HuH-7 (cell line): ENCODE results near the gene MYLK.

Source experiments
- DNase-seq: peaks from one replicate; pipeline ENCODE4 v3.0.0; 2011; ENCODE audit warnings: low spot score

Gene MYLK

DNA sequence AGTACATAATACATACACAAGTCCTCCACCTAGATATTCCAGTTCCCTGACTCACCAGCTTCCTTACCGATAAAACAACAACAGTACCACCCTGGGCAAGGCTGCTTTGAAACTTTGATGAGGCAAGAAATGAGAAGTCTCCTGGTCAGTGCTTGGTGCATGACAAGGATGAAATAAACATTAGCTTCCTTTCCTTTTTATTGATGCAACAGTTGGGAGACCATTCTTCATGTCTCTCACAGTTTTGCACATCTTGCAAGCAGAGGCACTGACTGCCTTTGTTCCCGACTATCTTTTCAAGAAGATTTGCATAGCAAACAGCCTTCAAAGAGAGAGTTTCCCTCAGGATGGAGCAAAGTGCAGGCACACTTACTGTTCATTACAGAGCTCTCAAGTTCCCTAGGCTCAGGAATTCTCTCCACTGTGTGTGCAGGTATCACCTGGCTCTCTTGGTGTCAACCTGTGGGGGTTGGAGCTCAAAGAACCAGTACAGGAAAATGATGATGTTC lies 65.2 kb downstream of the MYLK start:
- DNase-seq, result no peak

DNA sequence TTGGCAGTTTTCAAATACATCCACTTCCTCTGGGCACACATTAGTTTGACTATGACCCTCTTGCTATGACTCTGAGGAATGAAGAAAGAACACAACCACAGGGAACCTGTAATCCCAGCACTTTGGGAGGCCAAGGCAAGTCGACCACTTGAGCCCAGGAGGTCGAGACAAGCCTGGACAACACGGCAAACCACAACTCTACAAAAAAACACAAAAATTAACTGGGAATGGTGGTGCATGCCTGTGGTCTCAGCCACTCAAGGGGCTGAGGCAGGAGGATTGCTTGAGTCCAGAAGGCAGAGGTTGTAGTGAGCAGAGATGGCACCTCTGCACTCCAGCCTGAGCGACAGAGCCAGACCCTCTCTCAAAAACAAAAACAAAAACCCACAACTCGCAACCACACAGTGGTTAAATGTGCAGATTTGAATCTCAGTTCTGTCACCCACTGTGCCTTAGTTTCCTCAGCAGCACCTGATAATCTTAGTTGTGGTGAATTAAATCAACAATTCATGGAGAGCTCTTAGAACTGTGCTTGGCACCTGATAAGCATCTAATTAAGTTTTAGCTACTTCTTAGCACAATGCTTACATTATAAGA lies 65.7 kb downstream of the MYLK start:
- DNase-seq, result no peak

DNA sequence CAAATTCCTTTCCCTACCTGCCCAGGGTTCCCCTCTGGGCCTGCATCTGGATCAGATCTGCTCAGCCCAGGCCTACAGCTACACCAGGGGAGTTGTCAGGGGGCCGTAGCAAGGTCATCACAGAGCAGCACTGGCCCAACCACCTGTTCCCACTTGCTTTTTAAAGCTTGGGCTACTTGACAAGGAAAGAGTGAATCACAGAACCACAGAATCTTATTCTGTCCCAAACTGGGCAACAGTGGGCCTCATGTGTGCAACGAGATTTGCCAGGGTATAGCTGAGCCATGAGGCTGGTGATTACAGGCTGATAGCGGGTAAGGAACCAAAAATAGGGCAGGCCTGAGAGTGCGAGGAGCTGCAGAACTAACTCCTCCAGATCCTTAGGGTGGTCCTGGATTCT lies 66.7 kb downstream of the MYLK start:
- no peak for DNase-seq

DNA sequence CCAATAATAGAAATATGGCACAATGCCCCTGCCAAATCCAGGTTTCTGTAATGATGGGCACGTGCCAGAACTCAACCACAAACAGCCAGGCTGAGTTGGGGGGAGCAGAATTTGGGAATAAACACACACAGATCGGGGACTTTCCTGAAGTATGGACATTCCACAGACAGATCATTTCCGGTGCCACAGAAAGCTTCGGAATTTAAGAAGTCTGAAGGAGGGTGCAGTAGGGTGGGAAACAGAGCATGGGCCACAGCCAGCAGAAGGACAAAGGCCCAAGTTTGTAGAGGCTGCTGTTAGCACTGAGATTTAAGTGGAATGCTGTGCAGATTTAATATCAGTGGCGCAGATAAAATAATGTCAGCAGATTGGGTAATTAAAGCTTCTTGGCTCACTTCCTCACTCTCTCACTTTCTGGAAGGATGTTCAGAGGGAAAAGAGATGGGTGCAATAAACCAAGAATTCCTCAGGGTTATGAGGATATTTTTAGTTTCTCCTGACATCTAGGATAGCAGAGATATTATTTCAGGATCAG lies 67.4 kb downstream of the MYLK start:
- DNase-seq, result no peak

DNA sequence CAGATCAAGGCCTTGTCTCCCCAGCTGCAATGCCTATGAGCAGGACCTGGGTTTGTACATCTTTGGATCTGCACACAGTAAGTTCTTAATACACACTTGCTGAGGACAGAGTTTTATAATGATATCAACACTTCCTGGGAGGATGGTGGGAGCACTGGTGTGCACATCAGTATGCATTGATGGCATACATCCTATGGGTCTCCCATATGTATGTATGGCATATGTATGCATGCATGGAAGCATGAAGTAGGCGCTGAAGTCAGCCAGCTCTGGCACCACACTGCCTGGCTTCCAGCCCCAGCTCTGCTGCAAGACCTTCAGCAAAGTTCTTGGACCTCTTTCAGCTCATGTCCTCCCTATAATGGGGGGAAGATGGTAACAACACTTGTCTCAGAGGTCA lies 68.2 kb downstream of the MYLK start:
- no peak for DNase-seq

DNA sequence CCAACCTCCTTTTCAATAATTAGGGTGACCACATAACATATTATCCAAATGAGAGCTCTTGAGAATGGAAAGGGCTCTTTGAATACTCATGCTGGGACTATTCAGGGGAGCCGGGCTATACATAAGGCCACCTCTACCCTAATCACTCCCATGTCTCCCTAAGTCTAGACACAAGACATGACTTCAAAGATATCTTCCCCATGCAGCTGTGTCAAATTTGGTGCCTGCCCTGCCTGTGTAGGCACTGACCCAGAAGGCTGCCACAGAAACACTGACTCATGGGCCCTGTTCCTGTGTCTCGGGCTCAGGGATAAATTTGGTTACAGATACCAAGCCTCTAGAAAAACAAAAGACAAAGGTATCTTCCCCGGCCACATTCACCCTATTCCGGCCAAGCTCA lies 70.3 kb downstream of the MYLK start:
- no peak for DNase-seq

DNA sequence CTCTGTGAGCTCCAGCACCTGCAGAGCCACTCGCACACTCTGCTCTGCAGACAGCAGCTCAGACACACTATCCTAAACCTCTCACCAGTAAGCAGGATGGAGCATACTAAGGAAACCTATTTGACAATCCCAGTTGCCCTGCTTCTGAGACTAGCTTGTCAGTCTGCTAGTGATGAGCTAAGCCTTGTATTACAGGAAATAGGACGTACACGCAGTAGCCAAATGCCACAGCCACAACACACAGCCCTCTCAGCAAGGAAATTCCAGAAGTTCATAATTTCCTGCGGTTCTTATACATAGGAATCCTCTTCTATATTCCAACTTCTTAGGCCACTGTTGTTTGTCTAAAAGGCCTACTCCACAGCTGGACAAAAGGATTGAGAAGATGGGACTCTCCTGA lies 74.5 kb downstream of the MYLK start:
- no peak for DNase-seq

DNA sequence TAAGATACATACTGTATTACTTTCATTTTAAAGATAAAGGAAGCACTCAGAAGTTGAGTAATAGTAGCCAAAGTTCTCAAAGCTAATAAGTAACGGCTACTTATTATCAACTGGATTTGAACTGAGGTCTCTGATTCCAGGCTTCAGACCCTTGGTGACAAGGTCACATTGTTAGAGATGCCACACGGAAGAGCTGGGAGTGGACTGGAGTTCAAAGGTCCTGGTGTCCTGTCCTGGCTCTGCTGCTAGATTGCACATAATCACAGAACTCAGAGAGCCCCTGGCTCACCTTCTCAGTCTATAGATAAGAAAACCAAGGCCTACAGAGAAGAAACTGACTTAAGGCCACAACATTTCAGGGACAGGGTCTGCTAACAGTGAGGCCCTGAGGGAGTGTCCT lies 75.3 kb downstream of the MYLK start:
- peak; percentile 26 for DNase-seq

DNA sequence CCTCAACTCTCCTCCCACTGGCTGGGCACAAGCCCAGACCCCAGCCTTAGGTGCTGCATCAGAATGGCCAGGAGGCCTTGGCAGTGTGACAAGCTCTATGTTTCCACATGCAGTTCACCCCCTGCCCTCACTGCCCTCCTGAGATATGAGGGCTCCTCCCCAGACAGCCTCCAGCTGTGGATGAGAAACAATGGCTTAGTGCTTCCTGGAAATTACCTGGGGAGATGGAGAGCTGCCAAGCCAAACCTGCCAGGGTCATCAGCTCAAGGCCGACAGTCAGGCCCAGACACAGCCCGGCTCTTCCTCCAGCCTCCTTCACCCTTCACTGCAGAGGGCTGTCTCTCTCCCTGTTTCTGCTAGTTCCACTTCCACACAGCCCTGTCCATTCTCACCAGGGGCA lies 76.3 kb downstream of the MYLK start:
- no peak for DNase-seq

DNA sequence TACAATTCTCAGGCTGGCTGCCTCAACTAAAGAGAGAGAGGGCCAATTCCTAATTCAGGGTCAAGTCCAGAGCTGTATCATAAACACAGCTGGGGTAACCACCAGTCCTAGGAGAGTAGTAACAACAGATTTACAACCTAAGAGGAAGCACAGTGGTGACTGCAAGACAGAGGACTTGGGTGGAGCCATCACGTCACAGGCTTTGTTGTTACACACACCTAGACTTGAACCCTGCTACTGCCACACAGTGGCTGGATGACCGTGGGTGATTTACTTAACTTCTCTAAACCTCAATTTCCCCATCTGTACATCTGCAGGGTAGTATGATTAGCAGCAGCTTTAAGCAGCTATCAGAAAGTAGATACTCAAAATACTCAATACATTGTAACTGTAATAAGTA lies 78.6 kb downstream of the MYLK start:
- no peak for DNase-seq

DNA sequence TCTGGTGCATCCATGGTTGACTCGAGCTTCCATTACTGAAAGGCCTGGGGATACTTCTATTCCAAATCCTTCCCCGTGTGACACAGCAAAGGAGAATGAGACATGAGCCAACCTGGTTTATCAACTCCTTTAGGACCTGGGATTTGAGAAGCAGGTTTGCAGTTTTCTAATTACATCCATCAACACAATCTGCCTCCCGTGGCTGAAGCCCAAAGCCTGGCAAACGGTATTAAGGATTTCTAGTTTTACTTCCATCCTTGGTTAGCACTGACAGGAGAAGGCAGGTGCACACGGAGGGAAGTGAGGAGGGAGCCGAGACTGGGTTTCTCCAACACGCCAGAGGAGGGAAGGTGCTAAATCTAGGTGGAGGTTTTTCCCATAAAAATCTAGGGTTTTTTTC lies 79.0 kb downstream of the MYLK start:
- DNase-seq, result no peak

DNA sequence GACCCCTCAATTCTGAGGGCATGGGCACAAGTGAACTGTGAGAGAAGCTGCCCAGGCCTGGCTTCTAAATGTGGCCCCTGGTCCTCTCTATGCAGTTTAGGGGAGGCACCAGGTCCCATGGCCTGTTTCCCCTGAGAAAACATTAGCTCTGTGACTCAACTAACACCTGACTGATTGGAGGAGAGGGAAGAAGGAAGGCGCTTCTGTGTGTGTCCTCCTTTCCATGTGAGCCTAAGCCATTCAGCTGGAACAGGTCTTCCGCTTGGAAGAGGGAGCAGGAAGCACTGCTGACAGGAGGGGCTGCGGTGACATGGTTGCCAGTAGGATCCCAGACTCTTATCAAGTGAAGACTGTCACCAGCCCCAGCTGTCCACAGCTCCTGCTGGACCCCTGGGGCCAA lies 79.5 kb downstream of the MYLK start:
- DNase-seq, result no peak

DNA sequence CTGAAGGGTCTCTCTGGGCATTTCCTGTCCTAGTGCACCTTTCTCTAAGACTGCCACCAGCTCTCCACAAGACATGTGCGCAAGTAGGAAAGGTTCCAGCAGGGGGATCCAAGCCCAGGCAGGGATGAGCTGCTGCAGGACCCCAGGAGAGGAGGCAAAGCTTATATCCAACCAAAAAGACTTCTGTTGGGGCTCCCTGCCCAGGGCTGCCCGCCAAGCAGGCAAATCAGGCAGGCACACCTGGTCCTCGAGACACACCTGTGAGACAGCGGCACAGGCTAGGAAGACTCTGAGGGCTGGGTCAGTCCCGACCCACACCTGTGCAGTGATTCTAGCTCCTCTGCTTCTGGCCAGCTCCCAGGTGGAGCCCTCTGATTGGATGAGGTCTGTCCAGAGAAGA lies 80.6 kb downstream of the MYLK start:
- DNase-seq, result no peak

DNA sequence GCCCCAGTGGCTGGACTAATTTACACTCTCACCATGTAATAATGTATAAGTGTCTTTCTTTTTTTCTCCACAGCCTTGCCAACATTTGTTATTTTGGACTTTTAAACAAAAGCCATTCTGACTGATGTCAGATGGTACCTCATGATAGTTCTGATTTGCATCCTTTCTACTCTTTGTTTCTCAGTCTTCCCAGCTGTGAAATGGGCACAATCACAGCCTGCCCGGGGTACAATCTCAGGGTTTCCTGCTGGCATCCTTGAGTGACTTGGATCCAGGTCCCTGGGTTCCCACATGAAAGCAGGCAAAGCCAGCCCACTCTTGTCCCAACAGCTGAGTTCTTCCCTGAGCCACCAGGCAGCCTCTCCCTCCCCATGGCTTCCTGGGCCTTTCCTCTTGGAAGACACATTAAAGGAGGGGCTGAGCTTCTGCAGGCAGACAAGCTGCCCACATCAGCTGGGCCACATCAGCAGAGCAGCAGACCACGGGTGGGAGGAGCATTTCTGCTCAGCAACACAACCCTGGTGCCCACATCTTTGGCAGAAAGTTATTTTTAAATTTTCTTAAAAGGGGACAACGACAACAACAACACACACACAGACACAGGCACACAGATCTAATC lies 82.0 kb downstream of the MYLK start:
- no peak for DNase-seq

DNA sequence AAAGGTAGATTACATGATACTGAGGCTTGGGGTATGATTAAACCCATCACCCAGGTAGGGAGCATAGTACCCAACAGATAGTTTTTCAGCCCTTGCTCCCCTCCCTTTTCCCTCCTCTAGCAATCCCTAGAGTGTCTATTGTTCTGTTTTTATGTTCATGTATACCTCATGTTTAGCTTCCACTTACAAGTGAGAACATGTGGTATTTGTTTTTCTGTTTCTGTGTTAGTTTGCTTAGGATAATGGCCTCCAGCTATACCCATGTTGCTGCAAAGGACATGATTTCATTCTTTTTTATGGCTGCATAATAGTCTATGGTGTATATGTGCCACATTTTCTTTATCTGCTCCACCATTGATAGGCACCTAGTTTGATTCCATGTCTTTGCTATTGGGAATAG lies 82.7 kb downstream of the MYLK start:
- no peak for DNase-seq

DNA sequence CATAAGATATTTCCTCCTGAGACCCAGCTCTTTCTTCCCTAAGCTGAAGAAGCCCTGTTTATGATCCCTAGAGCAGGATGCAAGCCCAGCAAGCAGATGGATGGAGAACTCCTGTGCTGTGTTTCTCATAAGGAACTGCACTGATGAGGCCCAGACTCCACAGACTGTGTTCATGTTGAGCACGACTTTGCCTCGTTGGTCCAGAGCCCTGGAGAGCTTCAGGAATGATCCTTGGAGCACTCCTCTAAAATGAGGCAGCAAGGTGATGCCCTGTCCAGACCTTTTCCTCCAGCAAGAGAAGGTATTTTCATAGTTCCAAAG lies 83.8 kb downstream of the MYLK start:
- no peak for DNase-seq

DNA sequence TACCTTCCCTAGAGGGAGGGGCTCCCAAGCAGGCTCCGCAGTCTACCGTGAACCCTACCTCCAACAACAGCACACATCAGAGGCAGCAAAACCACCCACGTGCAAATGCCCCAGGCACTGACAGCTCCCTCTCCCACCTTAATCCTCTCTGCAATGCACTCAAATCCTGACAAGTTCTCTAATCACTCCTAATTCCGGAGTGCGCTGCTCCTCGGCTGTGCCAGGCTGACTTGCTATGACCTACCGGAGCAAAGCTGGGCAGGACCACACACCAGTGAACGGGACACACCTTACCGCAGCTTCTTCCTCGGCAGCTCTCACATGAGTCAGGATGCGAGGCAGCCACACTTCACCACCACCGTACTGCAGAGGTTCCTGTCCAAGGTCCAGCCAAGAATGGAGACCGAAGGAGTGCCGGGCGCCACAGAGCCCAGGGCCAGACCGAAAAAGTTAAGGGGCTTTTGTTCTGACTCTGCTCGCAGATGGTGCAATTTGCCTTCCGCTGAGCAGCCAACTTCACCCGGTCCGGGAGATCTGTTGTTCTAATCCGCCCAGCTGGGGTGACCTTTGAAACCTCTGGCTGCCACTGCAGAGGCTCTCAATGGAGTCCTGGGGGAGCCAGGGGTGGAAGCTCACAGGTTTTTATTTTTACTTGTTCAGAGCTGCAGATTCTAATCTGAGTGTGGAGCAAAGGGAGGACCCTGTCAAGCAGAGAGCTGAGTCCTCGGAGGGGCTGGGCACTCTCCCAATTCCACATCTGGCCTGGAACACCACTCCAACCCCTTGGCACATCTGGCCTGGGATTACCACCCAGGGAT lies 84.4 kb downstream of the MYLK start:
- peak; percentile 58 for DNase-seq

DNA sequence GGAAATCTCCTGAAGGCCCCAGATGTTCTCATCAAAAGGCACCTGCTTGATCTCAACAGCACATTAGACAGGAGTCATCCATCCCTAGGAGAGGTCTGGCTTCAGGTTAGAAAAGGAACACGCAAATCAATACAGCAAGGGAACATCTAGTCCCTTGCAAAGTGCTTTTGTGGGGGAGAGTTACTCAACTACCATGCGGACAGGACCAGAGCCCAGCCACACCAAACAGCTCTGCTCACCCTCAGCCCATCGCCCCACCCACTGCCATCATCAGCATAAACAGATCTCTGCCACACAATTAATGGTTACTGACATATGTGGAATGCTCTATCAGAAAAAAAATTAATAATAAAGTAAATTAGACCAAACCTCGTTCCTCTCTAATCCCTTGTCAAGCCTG lies 85.6 kb downstream of the MYLK start:
- DNase-seq, result no peak

DNA sequence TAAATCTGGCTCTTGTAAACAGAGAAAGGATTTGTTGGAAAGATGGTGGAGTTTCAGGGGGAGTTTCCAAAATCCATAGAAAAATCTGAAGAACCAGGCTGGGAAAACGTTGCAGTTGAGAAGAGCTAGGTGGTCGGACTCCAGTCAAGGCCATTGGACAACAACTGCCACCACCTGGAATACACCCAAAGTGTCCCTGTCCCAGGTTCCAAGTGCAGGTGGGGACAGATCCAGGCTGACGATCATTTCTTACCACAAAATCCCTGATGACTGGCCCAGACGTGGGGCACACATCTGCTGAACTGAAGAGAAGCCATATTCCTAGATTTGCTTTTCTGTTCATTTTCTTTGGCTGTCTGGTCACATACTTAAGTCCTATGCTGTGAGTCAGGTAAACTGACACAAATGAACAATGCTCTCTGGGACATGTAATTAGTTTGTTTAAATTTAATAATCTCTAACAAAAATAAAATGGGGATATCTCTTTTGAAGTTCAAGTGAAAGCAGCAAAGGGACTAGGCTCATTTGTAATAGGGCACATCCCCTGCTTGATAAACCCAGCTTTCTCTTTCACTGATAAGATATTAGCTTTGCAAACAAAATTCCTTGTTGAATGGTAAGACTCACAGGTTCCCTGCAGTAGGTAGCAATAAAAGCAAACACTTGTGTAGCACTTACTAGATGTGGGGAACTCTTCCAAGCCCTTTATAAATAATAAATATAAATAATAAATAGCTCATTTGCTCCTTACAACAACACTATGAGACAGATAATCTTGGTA lies 88.5 kb downstream of the MYLK start:
- no peak for DNase-seq

DNA sequence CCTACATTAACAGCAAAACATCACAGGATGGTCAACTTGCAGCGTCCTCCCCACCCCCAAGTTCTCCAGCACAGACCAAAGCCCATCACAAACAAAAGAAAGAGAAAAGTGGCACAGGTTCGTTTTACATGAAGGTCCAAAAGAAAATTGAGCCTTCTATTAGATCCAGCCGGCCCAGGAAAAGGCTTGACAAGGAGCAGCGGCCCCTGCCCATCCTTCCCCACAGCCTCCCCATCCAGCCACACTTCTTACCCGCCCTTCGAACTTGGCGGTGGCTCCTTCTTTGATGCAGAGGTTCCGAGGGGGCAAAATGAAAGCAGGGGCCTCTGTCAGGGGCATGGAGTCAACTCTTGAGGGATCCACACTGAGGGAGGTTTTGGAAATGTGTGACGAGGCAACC lies 90.7 kb downstream of the MYLK start:
- no peak for DNase-seq

DNA sequence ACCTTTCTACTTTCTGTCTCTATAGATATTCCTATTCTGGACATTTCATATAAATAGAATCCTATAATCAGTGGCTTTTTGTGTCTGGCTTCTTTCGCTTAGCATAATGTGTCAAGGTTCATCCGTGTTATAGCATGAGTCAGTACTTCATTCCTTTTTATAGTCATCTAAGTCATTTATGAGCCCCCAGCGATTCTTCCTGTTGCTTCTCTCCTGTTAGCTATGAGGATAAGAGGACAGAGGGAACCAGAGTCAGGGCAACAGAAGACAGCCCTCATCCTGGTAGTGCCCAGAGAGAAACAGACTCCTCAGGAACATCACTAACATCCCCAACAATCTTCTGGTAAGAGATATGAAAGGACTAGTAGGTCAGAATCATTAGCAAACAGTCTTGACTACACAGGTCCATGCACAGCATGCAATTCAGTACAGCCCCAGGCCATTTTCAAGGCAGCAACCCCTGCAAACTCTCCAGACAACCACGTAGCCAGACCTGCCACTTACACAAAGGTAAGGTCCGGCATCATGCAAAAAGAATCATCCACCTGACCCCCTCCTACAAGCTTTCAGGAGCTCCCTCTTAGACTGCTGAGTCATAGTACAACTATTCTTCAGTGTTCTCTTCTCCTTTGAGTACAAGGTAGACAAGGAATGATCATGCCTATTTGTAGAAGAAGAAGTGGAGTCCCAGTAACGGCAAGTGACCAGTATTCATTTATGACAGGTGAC lies 91.5 kb downstream of the MYLK start:
- no peak for DNase-seq

DNA sequence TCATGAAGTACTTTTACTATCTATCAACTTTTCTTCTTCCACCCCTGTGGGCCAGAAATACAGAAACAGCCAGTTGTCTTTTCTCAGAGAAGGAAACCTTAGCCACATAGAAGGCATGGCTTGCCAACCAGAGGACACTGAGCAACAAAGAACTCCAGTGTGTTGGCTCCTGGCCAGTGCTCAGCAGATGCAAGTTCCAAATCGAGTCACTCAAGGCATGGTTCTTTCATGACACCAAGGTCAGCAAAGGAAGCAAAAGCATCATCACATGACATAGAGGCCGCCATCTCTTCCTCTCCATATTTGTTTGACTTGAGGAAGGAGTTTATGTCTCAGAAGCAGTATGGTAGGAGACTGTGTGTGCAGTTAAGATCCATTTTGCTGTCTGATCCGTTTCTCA lies 92.2 kb downstream of the MYLK start:
- DNase-seq, result no peak
